Measurements from ENCODE around the gene MICU1.
"Not testable (repeated sequence)": the region's sequence is repeated elsewhere in the genome, so short reads cannot be mapped to it uniquely, and the experiment has no call there.

Gene MICU1

GRCh38 chr10:72331575-72332422 is 294.1 kb downstream of the MICU1 start:
- no peak for TF ChIP-seq CTCF (IDR thresholded peaks at IDR 0.05; ENCODE audit: low read depth, low read length)
- H3K4me3 ChIP-seq (replicated peaks in 1 of 2; ENCODE audit: low read depth in 2 of 2, low read length in 2 of 2): no peak overlapping the region

DNA sequence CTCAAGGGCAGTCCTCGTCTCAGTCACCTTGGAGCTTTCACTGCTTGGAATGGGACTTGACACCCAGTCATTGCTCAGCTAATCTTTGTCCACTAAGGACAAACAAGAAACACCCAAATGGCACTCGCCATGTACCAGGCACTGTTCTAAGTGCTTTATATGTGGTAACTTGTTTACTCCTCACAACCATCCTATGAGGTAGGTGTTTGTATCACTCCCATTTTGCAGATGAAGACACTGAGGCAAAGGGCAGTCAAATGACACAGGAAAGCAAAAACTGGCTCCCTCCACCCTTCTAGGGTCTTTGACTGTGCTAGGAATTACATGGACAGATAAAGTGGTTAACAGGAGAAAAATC is 295.8 kb downstream of the MICU1 start:
- no peak overlapping the region for H3K4me3 ChIP-seq (replicated peaks in 1 of 2; ENCODE audit: low read depth in 2 of 2, low read length in 2 of 2)
- TF ChIP-seq CTCF (IDR thresholded peaks at IDR 0.05; ENCODE audit: low read depth, low read length): no peak
- DNase-seq (ENCODE audit: low read depth in 2 of 2): no peak

More at GRCh38 chr10:72331575-72332422, 294.1 kb downstream of the MICU1 start:
- DNase-seq (ENCODE audit: low read depth in 2 of 2): peak; percentile 56 to 96

- no peak overlapping the region for H3K4me3 ChIP-seq (replicated peaks in 1 of 2; ENCODE audit: low read depth in 2 of 2, low read length in 2 of 2)
- no peak for TF ChIP-seq CTCF (IDR thresholded peaks at IDR 0.05; ENCODE audit: low read depth, low read length)
- DNase-seq (ENCODE audit: low read depth in 2 of 2): no peak
These were observed 296.4 kb downstream of the MICU1 start for GRCh38 chr10:72329290-72330068.

DNA sequence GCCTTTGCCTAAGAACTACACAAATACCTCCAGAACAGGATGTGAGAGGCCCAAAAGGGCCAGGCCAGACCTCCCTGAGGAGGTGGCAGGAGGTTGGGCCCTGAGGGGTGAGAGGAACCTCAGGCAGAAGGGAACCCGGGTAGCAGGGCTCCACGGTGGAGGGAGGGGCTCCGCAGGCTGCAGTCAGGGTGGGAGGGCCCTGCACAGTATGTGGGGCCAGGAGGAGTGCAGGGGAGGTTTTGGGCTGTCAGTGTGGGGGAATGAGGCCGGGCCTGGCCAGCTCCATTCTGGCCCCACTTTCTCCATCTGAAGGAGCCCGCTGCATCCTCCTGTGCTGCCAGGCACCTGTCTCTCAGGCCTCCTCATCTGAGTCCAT is 297.1 kb downstream of the MICU1 start:
- TF ChIP-seq CTCF (IDR thresholded peaks at IDR 0.05; ENCODE audit: low read depth, low read length): no peak
- DNase-seq (ENCODE audit: low read depth in 2 of 2): no peak
- H3K4me3 ChIP-seq (replicated peaks in 1 of 2; ENCODE audit: low read depth in 2 of 2, low read length in 2 of 2): no peak overlapping the region

- no peak overlapping the region for H3K4me3 ChIP-seq (replicated peaks in 1 of 2; ENCODE audit: low read depth in 2 of 2, low read length in 2 of 2)
- TF ChIP-seq CTCF (IDR thresholded peaks at IDR 0.05; ENCODE audit: low read depth, low read length): peak; percentile 63
- peak; percentile 80 to 83 for DNase-seq (ENCODE audit: low read depth in 2 of 2)
These were observed 297.6 kb downstream of the MICU1 start for GRCh38 chr10:72328045-72328828.

DNA sequence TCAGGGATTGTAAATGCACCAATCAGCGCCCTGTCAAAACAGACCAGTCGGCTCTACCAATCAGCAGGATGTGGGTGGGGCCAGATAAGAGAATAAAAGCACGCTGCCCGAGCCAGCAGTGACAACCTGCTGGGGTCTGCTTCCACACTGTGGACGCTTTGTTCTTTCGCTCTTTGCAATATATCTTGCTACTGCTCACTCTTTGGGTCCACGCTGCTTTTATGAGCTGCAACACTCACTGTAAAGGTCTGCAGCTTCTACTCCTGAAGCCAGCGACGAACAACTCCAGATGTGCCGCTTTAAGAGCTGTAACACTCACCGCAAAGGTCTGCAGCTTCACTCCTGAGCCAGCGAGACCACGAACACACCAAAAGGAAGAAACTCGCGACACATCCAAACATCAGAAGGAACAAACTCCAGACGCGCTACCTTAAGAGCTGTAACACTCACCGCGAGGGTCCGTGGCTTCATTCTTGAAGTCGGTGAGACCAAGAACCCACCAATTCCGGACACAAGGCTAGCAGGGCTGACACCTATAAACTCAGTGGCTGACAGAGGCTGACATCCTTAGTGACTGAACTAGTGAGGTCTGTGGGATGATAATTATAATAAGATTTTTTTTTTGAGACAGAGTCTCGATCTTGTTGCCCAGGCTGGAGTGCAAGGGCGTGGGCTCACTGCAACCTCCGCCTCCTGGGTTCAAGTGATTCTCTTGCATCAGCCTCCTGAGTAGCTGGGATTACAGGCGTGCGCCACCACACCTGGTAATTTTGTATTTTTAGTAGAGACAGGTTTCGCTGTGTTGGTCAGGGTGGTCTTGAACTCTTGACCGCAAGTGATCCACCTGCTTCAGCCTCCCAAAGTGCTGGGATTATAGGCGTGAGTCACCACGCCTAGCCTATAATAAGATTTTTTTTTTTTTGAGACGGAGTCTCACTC is 298.9 kb downstream of the MICU1 start:
- not testable (repeated sequence) for H3K4me3 ChIP-seq (replicated peaks in 1 of 2; ENCODE audit: low read depth in 2 of 2, low read length in 2 of 2); DNase-seq (ENCODE audit: low read depth in 2 of 2)

DNA sequence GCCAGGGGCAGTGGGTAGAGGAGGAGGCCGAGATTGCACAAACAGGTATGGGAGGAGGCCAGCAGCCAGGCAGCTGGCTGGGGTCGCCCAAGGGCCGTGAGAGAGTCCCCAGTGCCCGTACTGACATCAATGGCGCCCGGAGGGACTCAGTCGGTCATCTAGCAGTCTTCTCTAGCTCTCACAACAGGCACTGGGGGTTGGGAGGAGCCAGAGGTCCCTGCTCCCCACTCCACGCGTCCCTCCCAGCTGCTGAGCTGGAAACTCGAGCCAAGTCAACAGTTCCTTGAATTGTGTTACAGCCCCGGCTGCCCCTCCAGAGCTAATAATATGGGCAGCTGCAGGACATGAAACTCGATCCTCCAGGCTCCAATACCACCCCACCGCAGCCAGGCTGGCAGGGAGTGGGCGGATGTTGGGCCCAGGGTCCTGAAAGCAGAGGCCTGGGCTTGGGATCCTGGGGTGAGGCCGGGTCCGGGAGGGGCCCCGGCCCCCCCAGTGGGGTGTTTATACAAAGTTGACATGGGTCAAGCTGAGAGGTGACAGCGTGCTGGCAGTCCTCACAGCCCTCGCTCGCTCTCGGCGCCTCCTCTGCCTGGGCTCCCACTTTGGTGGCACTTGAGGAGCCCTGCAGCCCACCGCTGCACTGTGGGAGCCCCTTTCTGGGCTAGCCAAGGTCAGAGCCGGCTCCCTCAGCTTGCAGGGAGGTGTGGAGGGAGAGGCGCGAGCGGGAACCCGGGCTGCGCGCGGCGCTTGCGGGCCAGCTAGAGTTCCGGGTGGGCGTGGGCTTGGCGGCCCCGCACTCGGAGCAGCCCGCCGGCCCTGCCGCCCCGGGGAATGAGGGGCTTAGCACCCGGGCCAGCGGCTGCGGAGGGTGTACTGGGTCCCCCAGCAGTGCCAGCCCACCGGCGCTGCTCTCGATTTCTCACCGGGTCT is 300.4 kb downstream of the MICU1 start:
- peak; percentile 65 to 86 for DNase-seq (ENCODE audit: low read depth in 2 of 2)
- H3K4me3 ChIP-seq (replicated peaks in 1 of 2; ENCODE audit: low read depth in 2 of 2, low read length in 2 of 2): not testable (repeated sequence)
